Measurements from ENCODE around the gene IGF2BP2. TPM values are rescaled to one million over a fixed set of nuclear protein-coding genes. Genes with fewer than 3 reads are reported as not detected.

IGF2BP2 gene
- polyA plus RNA-seq, 2 of the 4 experiments (the other 2 are of a cell fraction) = 2.2 to 6.1 TPM

- TF ChIP-seq ELK1 (IDR thresholded peaks at IDR 0.05; ENCODE audit: low read depth, low read length) (no peak), PHF8 (IDR thresholded peaks at IDR 0.05; ENCODE audit: borderline replicate concordance, low read depth) (no peak)
Observed at GRCh38 chr3:185837414-185837813, 12.6 kb upstream of the IGF2BP2 start (continued).

- no peak overlapping the region for H3K27ac ChIP-seq
- H3K4me3 ChIP-seq = no peak overlapping the region
- POLR2A ChIA-PET = interaction anchor here (0.7 to 1.6 kb wide), 2 partner anchors 43 to 245 kb away, joined by 3 read pairs; partner anchors contain the start of gene SENP2
- ATAC-seq (no peak), DNase-seq (ENCODE audit: low read depth in 1 of 2, low spot score in 1 of 2) (no peak), FAIRE-seq (no peak)
- CTCF ChIA-PET = interaction anchor here (1.5 kb wide), 1 partner anchor 111 kb away, joined by 3 read pairs; no protein-coding TSS in a partner anchor
- H3K9me3 ChIP-seq = no peaks in the 10 kb centered on the region
- H3K4me2 ChIP-seq = no peak overlapping the region
- no peak for TF ChIP-seq TP53 (CRISPR knock-in tag; IDR thresholded peaks at IDR 0.05)
- no peak for TF ChIP-seq RFX5 (IDR thresholded peaks at IDR 0.05)
- TF ChIP-seq ZNF302 (CRISPR knock-in tag; IDR thresholded peaks at IDR 0.05) = no peak
- no peak for TF ChIP-seq TFCP2L1 (CRISPR knock-in tag; IDR thresholded peaks at IDR 0.05)
- no peak for TF ChIP-seq FOSL2 (IDR thresholded peaks at IDR 0.05)
- no peak for TF ChIP-seq FOSL2 (CRISPR knock-in tag; IDR thresholded peaks at IDR 0.05)
- no peak for TF ChIP-seq HOXA7 (CRISPR knock-in tag; IDR thresholded peaks at IDR 0.05)
- TF ChIP-seq ZFP36 (IDR thresholded peaks at IDR 0.05; ENCODE audit: borderline replicate concordance, partially characterized antibody) = no peak
- no peak for TF ChIP-seq EHMT2 (IDR thresholded peaks at IDR 0.05; ENCODE audit: low read depth)
- TF ChIP-seq HES2 (IDR thresholded peaks at IDR 0.05) = no peak
- H3K4me1 ChIP-seq = peaks cover 12% of the 10 kb centered on the region; the same call in 2 of the 3 replicates
Observed at GRCh38 chr3:185831990-185832389, 7.1 kb upstream of the IGF2BP2 start.

DNA sequence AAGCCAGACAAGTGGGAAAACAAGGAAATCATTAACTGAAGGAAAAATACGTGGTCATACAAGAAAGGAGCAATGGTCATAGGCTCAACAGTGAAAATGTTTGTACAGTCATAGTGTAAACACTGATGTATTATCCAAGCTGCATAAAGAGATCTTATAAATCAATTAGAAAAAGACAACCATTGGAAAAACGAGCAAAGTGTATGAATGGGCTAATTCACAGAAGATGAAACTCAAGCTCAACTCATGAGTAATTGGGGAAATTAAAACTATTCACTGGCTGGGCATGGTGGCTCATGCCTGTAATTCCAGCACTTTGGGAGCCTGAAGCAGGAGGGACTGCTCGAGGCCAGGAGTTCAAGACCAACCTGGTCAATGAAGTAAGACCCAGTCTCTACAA lies 6.4 kb upstream of the IGF2BP2 start:
- CTCF ChIA-PET = interaction anchor here (0.7 to 1.5 kb wide), 2 partner anchors 112 to 170 kb away, joined by 3 read pairs; no protein-coding TSS in a partner anchor
- no peak for DNase-seq (ENCODE audit: low read depth in 1 of 2, low spot score in 1 of 2)

GRCh38 chr3:185830018-185830797 lies 5.4 kb upstream of the IGF2BP2 start:
- no peak for DNase-seq (ENCODE audit: low read depth in 1 of 2, low spot score in 1 of 2)
- TF ChIP-seq, protein P1, sequence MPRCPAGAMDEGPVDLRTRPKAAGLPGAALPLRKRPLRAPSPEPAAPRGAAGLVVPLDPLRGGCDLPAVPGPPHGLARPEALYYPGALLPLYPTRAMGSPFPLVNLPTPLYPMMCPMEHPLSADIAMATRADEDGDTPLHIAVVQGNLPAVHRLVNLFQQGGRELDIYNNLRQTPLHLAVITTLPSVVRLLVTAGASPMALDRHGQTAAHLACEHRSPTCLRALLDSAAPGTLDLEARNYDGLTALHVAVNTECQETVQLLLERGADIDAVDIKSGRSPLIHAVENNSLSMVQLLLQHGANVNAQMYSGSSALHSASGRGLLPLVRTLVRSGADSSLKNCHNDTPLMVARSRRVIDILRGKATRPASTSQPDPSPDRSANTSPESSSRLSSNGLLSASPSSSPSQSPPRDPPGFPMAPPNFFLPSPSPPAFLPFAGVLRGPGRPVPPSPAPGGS (IDR thresholded peaks at IDR 0.05) = no peak
- TF ChIP-seq JUNB (IDR thresholded peaks at IDR 0.05) = no peak
- no peak for TF ChIP-seq FOSB (CRISPR knock-in tag; IDR thresholded peaks at IDR 0.05)
- no peak for TF ChIP-seq PBX3 (IDR thresholded peaks at IDR 0.05)
- no peak for TF ChIP-seq ZFP36 (IDR thresholded peaks at IDR 0.05; ENCODE audit: borderline replicate concordance, partially characterized antibody)
- no peak for TF ChIP-seq ZSCAN20 (CRISPR knock-in tag; IDR thresholded peaks at IDR 0.05)
- no peak for TF ChIP-seq RFX5 (IDR thresholded peaks at IDR 0.05)
- TF ChIP-seq NPAS2 (CRISPR knock-in tag; IDR thresholded peaks at IDR 0.05; ENCODE audit: borderline replicate concordance) = no peak
- no peak for TF ChIP-seq GATA3 (IDR thresholded peaks at IDR 0.05; ENCODE audit: borderline replicate concordance)
- no peak for TF ChIP-seq EHF (CRISPR knock-in tag; IDR thresholded peaks at IDR 0.05)
- no peak for TF ChIP-seq CHD4 (IDR thresholded peaks at IDR 0.05; ENCODE audit: borderline replicate concordance)
- no peak for TF ChIP-seq RCOR1 (IDR thresholded peaks at IDR 0.05; ENCODE audit: low read depth, low read length)
- no peak for TF ChIP-seq CBX2 (IDR thresholded peaks at IDR 0.05; ENCODE audit: borderline replicate concordance, low read depth)
- TF ChIP-seq CEBPB (IDR thresholded peaks at IDR 0.05) = no peak
- Histone ChIP-seq H3K9me3 (no peaks in the 10 kb centered on the region), H3K4me1 (peaks cover 12% of the 10 kb centered on the region; the same call in 1 of the 3 replicates), H3K4me3 (no peak overlapping the region), H3K4me2 (no peak overlapping the region), H3K27ac (no peak overlapping the region)
- ChIA-PET POLR2A (no interaction called here), CTCF (no interaction called here)
- ATAC-seq = no peak
- 81% methylated on average over 5 of the region's 5 CpGs for WGBS (ENCODE audit: missing lambda C conversion rate)
- no peak for FAIRE-seq

More for the DNA sequence above, 6.4 kb upstream of the IGF2BP2 start:
- H3K9me3 ChIP-seq = no peaks in the 10 kb centered on the region
- H3K4me3 ChIP-seq = no peak overlapping the region
- FAIRE-seq (no peak), ATAC-seq (no peak)
- 24% methylated on average over 3 of the region's 3 CpGs for WGBS (ENCODE audit: missing lambda C conversion rate)
- H3K4me1 ChIP-seq = peaks cover 12% of the 10 kb centered on the region; the same call in 1 of the 3 replicates
- TF ChIP-seq FOSL2 (IDR thresholded peaks at IDR 0.05) (no peak), FOSL2 (CRISPR knock-in tag; IDR thresholded peaks at IDR 0.05) (peak; percentile 19; the same call in 1 of the 2 replicates), POLR2A (IDR thresholded peaks at IDR 0.05; ENCODE audit: low read length) (no peak)
- TF ChIP-seq, protein P2, sequence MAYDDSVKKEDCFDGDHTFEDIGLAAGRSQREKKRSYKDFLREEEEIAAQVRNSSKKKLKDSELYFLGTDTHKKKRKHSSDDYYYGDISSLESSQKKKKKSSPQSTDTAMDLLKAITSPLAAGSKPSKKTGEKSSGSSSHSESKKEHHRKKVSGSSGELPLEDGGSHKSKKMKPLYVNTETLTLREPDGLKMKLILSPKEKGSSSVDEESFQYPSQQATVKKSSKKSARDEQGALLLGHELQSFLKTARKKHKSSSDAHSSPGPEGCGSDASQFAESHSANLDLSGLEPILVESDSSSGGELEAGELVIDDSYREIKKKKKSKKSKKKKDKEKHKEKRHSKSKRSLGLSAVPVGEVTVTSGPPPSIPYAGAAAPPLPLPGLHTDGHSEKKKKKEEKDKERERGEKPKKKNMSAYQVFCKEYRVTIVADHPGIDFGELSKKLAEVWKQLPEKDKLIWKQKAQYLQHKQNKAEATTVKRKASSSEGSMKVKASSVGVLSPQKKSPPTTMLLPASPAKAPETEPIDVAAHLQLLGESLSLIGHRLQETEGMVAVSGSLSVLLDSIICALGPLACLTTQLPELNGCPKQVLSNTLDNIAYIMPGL (CRISPR knock-in tag; IDR thresholded peaks at IDR 0.05; ENCODE audit: borderline replicate concordance) = no peak
- 0 out of 3 replicates have a peak overlapping the region, but pooled peaks have one; percentile 8 for H3K4me2 ChIP-seq
- H3K27ac ChIP-seq = no peak overlapping the region
- POLR2A ChIA-PET = interaction anchor here (0.7 to 1.6 kb wide), 2 partner anchors 44 to 245 kb away, joined by 3 read pairs; partner anchors contain the start of gene SENP2

All from A549 (cell line).